Vagina (tissue), 2 donors: Measurements from ENCODE around the gene AGL. TPM values are rescaled to one million over a fixed set of nuclear protein-coding genes. Genes with fewer than 3 reads are reported as not detected.
"Not testable (repeated sequence)": the region's sequence is repeated elsewhere in the genome, so short reads cannot be mapped to it uniquely, and the experiment has no call there.

Source experiments
- DNase-seq, 2 donors: peaks; one replicate each; pipeline ENCODE4 v3.0.0-alpha.2; 2017; ENCODE audit errors: extremely low spot score in 2 of 2
- H3K27ac ChIP-seq: fragments of 200-600 bp; sonication (generic); one replicate; pipeline ENCODE4 v1.5.1; 2019
- H3K27me3 ChIP-seq: fragments of 200-600 bp; sonication (generic); one replicate; pipeline ENCODE4 v1.5.1; 2019
- H3K36me3 ChIP-seq, 2 donors: fragments of 200-600 bp; sonication (generic); one replicate each; pipeline ENCODE4 v1.5.1; 2017 to 2019
- H3K4me1 ChIP-seq: fragments of 200-600 bp; sonication (generic); one replicate; pipeline ENCODE4 v1.5.1; 2019
- H3K4me3 ChIP-seq, 2 donors: fragments of 200-600 bp; sonication (generic); 1 replicate in 1 of 2; 2 replicates in 1 of 2; pipeline ENCODE4 v1.5.1; 2016 to 2019
- H3K9me3 ChIP-seq: fragments of 200-600 bp; sonication (generic); one replicate; pipeline ENCODE4 v1.5.1; 2019
- CTCF ChIP-seq, 3 experiments: fragments of 450-650 bp in 2 of 3; fragments of 200-600 bp in 1 of 3; sonication (generic) in 1 of 3; IDR thresholded peaks; one replicate each; pipeline ENCODE4 v1.5.1; 2017 to 2019; ENCODE audit warnings: antibody characterized with exemption in 3 of 3, mild to moderate bottlenecking in 2 of 3, moderate library complexity in 2 of 3
- POLR2A ChIP-seq, 2 donors: fragments of 450-650 bp; IDR thresholded peaks; one replicate each; pipeline ENCODE4 v1.6.1; 2017; ENCODE audit warnings: antibody characterized with exemption in 2 of 2, mild to moderate bottlenecking in 2 of 2, moderate library complexity in 2 of 2
- POLR2AphosphoS5 ChIP-seq, 2 donors: sonication (generic); formaldehyde crosslinking; IDR thresholded peaks; one replicate each; pipeline ENCODE4 v1.9.0; 2017; ENCODE audit warnings: antibody characterized with exemption in 2 of 2, mild to moderate bottlenecking in 2 of 2, low read depth in 1 of 2; ENCODE audit not compliant: insufficient read depth in 1 of 2
- intact Hi-C: fragments of 100-400 bp; cut with DNase I; formaldehyde crosslinking; loops from one replicate; pipeline ENCODE4 v1.15.1; 2023
- total RNA-seq: library from RNA; depleted of rRNA; stranded (reverse); fragments of >200 nt; gene quantifications from one replicate; pipeline ENCODE4 v1.2.3, GENCODE V29; 2016

The AGL gene
- total RNA-seq, 1 donor from 2014 or later = 14.0 TPM

- Histone ChIP-seq H3K4me1 (no peaks in the 10 kb centered on the region), H3K27ac (no peak overlapping the region), H3K9me3 (no peaks in the 10 kb centered on the region), H3K27me3 (no peaks in the 10 kb centered on the region), H3K36me3 (no peaks in the 10 kb centered on the region), H3K4me3 (no peak overlapping the region)
- no peak for TF ChIP-seq POLR2AphosphoS5 (IDR thresholded peaks at IDR 0.05; ENCODE audit: insufficient read depth in 1 of 2, low read depth in 1 of 2)
- no peak for TF ChIP-seq CTCF (IDR thresholded peaks at IDR 0.05)
- no peak for TF ChIP-seq POLR2A (IDR thresholded peaks at IDR 0.05)
- no peak for DNase-seq
- intact Hi-C loops = no loop called here
Measured at GRCh38 chr1:99950486-99950885, 100.3 kb downstream of the AGL start.

- intact Hi-C loops = no loop called here
- H3K27ac ChIP-seq = no peak overlapping the region
- no peak for TF ChIP-seq POLR2A (IDR thresholded peaks at IDR 0.05)
- TF ChIP-seq POLR2AphosphoS5 (IDR thresholded peaks at IDR 0.05; ENCODE audit: insufficient read depth in 1 of 2, low read depth in 1 of 2) = no peak
- TF ChIP-seq CTCF (IDR thresholded peaks at IDR 0.05) = no peak
- no peaks in the 10 kb centered on the region for H3K36me3 ChIP-seq
- H3K4me3 ChIP-seq = no peak overlapping the region
- H3K9me3 ChIP-seq = no peaks in the 10 kb centered on the region
- DNase-seq = no peak
- H3K27me3 ChIP-seq = no peaks in the 10 kb centered on the region
- no peaks in the 10 kb centered on the region for H3K4me1 ChIP-seq
Measured at GRCh38 chr1:99952522-99952921, 102.4 kb downstream of the AGL start.

- intact Hi-C loops = no loop called here
- H3K4me1 ChIP-seq = no peaks in the 10 kb centered on the region
- TF ChIP-seq POLR2AphosphoS5 (IDR thresholded peaks at IDR 0.05; ENCODE audit: insufficient read depth in 1 of 2, low read depth in 1 of 2) = no peak
- no peak for TF ChIP-seq CTCF (IDR thresholded peaks at IDR 0.05)
- TF ChIP-seq POLR2A (IDR thresholded peaks at IDR 0.05) = no peak
- H3K27me3 ChIP-seq = no peaks in the 10 kb centered on the region
- no peak overlapping the region for H3K27ac ChIP-seq
- no peak for DNase-seq
- no peak overlapping the region for H3K4me3 ChIP-seq
- H3K36me3 ChIP-seq = no peaks in the 10 kb centered on the region
- no peaks in the 10 kb centered on the region for H3K9me3 ChIP-seq
Measured at GRCh38 chr1:99955375-99955774, 105.2 kb downstream of the AGL start.

GRCh38 chr1:99956755-99957154 is 106.6 kb downstream of the AGL start:
- no peak for DNase-seq
- intact Hi-C loops = no loop called here
- Histone ChIP-seq H3K27ac (no peak overlapping the region), H3K36me3 (no peaks in the 10 kb centered on the region), H3K27me3 (no peaks in the 10 kb centered on the region), H3K9me3 (no peaks in the 10 kb centered on the region), H3K4me3 (no peak overlapping the region), H3K4me1 (no peaks in the 10 kb centered on the region)
- TF ChIP-seq CTCF (IDR thresholded peaks at IDR 0.05) (no peak), POLR2AphosphoS5 (IDR thresholded peaks at IDR 0.05; ENCODE audit: insufficient read depth in 1 of 2, low read depth in 1 of 2) (no peak), POLR2A (IDR thresholded peaks at IDR 0.05) (no peak)

- H3K4me1 ChIP-seq = no peaks in the 10 kb centered on the region
- H3K36me3 ChIP-seq = no peaks in the 10 kb centered on the region
- intact Hi-C loops = no loop called here
- no peak for DNase-seq
- H3K27me3 ChIP-seq = no peaks in the 10 kb centered on the region
- no peak overlapping the region for H3K27ac ChIP-seq
- H3K4me3 ChIP-seq = no peak overlapping the region
- H3K9me3 ChIP-seq = no peaks in the 10 kb centered on the region
- TF ChIP-seq POLR2AphosphoS5 (IDR thresholded peaks at IDR 0.05; ENCODE audit: insufficient read depth in 1 of 2, low read depth in 1 of 2) = no peak
- no peak for TF ChIP-seq CTCF (IDR thresholded peaks at IDR 0.05)
- TF ChIP-seq POLR2A (IDR thresholded peaks at IDR 0.05) = no peak
Measured at GRCh38 chr1:99957818-99958217, 107.7 kb downstream of the AGL start.

GRCh38 chr1:99959189-99959705 is 109.1 kb downstream of the AGL start:
- H3K9me3 ChIP-seq, H3K27ac ChIP-seq, H3K36me3 ChIP-seq, DNase-seq, intact Hi-C loops, H3K27me3 ChIP-seq, H3K4me3 ChIP-seq, H3K4me1 ChIP-seq: not testable (repeated sequence)

- H3K27me3 ChIP-seq, H3K4me3 ChIP-seq, H3K36me3 ChIP-seq, H3K4me1 ChIP-seq, DNase-seq, intact Hi-C loops, H3K27ac ChIP-seq, H3K9me3 ChIP-seq: not testable (repeated sequence)
Measured at GRCh38 chr1:99960260-99960659, 110.1 kb downstream of the AGL start.
